T-helper 22 cell (primary cell): ENCODE results near the gene WSCD2.

Experiments
- DNase-seq: peaks from one replicate; pipeline ENCODE4 v3.0.0-alpha.2; 2020; ENCODE audit warnings: low read depth

Gene WSCD2

DNA sequence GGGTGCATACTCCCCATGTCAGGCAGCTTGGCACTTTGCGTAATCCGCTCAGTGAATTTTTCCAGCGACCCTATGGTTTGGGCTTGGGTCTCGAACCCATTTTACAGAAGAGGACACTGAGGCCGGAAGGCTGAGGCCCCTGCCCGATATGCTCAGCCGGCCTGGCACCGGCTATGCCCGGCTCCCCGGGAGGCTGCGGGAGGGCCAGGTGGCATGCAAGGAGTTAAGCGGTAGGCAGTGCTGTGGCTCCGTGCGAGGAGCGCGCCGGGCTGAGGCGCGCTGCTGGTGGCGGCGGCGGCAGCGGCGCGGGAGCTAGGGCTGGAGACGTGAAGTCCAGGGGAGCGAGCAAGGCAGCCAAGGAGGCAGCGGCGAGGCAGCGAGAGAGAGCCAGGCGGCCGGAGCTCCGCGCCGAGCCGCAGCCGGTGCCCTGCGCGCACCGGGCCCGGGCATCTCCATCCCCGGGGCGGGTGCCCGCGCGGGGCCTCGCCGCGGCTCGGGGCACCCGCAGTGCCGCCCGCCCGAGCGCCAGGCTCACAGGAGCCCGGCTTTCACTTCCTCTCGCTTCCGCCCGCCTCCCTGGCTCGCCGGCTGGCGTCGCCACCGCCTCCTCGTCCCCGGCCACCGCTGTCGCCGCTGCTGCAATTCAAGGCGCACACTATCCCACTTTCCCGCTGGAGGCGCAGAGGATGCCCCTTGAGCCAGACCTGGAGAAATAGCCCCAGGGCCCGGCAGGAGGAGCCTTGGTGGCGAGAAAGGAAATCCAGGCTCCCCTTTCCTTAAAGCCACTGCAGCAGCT lies at the start of gene WSCD2:
WSCD2 (plus strand) TSS at position 272 of the 796 bp plus-strand sequence. CDS start 66,545 bp downstream, outside the sequence.
- DNase-seq: no peak

DNA sequence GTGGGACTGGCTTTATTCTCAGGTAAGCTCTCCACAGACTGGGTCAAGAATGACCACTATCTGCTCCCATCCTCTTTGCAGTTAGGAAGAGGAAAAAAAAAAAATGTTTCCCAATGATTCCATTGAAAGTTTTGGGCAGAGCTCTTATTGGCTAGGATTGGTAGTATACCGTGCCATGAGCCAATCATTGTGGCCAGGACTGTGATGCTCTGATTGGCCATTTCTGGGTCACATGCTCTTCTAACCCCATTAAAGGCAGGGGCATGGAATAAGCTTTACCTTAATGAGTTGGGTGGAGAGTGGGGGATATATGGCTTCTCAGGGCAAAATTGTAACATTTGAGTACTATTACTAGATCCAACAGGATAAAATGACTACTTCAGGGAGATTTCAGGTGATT lies 49.4 kb upstream of the WSCD2 start:
- DNase-seq: no peak

DNA sequence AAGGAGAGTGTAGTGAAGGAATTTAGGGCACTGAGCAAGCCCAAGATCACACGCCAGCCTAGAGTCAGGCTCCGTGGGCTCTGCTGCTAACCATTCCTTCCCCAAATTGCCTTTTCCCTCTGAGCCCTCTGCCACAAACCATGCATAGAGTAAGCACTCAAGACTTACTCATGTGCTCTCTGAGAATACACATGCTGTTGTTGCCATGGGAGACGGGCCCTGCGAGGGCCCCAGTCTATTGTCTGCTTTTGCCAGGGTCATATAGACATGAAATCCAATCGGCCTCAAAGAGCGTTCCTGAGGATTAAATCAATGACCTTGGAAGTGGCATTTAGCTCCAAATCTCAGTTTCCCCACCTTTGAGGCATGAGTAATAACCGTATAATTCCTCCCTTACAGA lies 48.7 kb upstream of the WSCD2 start:
- no peak for DNase-seq

DNA sequence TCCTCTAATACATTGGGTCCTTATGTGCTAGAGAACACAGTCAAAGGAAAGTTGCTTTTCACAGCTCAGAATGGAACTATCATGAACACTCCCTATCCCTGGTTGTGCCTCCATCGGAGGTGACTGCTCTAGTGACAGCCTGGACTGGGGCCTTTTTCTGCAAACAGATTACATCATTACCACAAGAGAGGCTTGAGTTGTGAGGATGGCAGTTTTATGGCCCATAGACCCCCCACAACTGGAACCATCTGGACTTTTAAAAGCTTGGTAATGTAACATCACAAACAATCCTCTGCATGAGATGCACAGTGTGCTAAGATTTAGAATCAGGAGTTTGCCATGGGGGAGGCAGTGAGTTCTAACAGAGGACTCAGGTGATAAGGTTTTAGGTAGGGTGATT lies 46.6 kb upstream of the WSCD2 start:
- no peak for DNase-seq

DNA sequence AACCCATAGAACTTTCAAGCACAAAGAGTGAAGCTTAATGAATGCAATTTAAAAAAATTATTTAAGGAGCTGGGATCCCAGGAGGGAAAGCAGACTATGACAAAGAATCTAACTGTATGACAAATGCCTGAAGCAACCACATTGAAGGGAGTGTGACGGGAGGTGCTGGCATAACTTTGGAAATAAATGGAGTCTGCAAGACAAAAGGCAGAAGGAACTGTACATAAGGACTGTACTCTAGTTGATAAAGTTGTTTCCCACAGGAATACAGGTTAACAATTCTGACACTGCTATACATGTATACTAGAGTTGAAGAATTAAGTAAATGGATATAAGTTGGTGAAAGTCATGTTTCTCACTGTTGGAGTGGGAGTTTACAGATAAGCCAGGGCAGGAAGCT lies 41.2 kb upstream of the WSCD2 start:
- DNase-seq: no peak

DNA sequence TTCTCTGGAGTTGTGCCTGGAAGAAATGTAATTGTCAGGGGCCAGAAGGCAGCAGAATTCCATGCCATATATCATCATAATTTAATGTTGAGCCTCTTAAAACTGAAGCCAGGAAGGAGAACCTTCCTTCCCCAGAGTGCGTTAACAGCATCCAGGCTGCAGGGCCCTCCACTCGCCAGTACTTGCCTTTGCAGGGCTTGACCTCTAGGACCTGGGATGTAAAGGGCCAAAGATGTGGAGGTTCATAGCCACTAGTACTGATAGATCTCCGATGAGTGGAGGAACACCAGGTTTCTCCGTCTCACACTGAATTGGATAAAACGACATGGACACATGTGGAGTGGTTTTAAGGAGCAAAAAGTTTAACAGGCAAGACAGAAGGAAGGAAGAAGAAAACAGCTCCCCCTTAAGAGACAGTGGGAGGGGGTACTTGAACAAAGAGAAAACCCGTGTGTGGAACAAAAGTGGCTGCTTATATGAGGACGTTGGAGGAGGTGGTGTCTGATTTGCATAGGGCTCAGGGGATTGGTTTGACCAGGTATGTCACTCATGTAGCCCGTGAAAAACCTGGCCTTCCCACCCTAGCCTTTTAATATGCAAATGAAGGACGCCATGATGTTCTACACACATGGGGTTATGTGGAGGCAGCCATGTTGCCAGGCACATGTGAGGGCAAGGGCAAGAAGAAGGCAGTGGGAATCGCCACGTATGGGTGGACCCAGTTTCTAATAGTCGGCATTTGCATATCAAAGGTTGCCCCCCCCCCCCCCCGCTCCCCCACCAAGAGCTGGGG lies 38.8 kb upstream of the WSCD2 start:
- DNase-seq: no peak

DNA sequence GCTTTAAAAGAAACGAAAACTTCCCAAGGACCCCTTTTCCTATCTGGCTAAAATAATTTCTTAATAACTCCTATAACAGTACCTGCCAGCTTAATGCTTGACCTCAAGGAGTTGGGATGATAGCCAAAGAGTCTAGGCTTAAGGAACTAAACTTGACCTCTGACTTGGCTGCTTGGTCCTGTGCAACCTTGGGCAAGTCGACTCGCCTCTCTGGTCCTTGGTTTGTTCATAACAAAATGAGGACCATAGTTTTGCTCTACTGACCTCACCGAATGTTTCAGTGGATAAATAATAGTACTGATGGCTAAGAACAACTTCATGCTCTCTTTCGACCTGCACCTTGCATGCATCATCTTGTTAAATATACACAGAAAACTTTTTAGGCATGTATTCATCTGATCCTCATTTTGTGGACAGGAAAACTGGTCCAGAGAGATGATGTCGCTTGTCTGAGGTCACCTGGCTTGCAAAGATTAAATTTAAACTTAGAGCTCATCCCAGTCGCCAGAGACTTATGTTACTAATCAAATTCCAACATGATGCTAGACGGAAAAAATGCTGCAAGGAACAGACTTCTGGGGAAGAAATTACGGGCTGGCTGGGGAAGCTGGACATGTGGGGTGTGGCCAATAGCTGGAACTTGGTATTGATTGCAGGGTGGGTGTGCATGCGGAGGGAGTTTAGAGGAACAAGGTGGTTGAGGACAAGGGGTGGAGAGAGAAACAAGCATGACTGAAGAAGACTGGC lies 38.0 kb upstream of the WSCD2 start:
- no peak for DNase-seq

DNA sequence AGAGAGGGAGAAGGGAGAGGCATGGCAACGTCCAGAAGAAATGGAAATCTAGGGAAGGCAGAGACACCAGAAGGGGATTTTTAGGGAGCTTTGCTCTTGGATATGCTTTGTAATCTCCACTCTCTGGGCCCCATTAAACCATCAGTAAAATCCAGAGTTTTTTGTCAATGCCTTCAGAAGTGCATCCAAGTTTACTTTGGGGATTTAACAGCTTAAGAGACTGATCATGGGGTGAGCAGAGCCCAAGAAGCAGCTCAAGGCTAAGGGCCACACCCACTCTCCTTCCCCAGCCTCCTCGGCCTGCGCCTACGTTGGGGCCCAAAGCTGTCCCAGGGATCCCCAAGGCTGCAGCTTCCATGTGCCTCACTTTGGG lies 37.4 kb upstream of the WSCD2 start:
- no peak for DNase-seq

DNA sequence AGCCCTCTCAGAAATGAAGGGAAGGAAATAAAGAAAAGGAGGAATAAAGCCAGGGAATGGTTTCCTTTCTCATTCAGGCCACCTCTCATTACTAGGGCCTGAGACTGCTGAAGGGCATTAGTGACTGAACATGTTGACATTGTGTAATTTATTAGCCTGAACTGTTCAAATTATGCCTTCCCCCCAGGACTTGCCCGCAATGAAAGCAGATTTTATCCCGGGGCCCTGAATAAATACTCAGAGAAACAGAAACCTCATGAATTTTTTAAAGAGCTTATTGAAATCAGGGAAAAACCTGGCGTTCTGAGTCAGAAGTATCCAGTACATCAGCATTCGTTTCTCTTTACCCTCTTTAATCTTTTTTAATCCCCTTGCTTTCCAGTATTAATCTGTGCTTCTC lies 35.9 kb upstream of the WSCD2 start:
- no peak for DNase-seq

DNA sequence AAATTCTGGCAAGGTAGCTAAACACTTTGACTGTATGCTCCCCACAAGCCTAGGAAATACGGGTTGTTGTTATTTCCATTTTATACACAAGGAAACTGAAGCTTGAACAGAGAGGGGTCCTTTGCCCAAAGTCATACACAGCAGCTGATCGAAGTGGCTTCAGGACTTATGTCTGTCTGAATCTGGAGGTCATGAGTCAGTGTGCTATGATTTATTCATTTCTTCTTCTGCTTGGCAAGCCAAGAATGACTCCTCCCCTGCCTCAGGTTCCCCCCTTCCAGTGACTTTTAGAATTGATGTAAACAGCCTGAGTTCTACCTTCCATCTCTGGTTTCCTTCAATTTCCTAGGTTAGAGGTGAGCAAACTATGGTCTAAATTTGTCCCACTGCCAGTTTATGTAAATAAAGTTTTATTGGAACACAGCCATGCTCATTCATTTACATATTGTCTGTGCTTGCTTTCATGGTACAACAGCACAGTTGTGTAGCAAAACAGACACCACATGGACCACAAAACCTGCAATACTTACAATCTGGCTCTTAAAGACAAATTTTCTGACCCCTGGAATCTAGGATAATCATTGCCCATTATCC lies 34.9 kb upstream of the WSCD2 start:
- DNase-seq: no peak

DNA sequence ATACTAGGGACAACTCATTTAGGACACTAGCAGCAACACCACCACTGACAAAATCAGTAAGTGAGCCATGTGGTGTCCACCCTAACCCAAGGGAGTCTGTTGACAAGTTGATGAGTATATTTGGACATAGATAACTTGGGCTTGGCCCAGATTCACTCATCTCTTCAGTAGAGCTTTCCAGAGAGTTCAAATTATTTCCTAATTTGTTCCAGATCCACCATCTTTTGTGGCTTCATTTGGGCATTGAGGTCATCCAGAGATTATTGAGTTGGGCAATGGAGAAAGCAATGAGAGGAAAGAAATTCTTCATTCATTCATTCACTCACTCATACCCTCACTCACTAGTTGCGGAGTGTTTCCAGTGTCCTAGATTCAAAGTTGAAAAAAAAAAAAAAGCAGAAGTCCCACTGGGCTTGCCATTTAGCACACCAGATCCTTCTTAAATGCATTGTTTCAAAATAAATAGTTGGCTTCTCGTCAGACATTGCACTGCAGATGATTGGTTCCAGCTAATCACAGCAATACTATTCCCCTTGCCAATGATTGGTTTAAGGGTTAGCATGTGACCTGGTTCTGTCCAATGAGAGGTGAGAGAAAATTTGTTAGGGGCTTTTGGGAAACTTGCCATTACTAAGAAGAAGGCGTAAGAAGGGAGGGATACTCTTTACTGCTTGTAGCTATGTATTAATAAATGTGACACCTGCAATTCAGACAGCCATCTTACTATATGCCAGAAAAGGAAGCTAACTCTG lies 31.8 kb upstream of the WSCD2 start:
- no peak for DNase-seq

DNA sequence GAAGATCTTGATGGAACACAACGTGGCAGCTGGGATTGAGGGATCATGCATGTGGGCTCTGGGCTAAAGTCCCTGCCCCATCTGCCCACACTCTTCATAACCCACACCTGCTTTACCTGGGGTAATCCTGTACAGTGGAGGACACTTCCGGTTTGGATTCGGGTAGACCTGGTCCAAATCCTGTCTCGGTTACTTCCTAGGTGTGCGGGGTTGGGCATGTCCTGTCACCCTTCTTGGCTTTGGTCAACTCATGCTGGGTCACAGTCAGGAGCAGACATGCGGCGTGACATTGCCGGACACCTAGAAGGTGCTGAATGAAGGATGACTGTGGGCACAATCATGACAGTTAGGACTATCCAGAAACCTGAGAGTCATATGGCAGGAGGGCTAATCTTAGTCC lies 30.7 kb upstream of the WSCD2 start:
- DNase-seq: no peak

DNA sequence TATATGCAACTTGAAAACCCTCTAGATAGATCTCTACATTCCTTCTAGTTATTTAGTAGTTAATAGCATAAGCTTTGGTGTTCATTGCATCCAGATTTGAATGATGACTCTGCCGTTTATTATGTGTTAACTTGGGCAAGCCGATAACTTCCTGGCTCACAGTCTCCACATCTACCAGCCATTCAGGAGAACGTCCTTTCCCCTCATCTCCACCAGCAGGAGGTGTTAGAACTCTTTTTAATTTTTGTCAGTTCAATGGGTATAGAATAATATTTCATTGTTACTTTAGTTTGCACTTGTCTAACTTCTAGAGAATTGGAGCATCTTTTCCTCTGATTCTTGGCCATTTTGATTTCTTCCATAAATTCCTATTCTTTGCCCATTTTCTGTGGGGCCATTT lies 30.0 kb upstream of the WSCD2 start:
- no peak for DNase-seq

DNA sequence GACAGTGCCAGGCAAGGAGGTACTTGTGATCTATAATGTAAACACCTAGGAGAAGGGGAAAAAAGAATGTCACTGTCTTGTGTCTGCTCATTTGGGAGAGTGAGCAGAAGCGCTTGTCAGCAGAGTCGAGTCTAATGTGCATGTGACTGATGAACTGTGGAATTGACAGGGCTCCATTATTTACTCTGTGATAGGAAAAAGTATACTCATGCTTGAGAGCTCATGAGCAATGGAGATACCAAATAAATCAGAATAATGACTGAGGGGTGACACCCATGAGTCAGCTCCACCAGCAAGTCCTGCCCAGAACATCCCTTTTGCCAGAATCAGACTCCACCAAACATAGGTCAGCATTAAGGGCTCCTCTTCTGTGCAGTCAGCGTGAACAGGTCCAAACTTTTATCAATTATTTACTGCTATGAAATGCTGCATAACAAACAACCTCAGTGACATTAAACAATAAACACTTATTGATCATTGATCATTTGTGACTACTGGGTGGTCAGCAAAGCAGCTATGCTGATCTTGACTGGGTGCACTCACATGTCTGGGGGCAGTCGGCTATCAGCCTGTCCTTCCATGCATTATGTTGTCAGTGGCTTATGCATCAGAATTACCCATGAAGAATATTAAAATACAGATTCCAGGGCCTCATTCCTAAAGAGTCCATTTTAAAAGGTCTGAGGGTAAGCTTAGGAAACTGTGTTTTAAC lies 29.2 kb upstream of the WSCD2 start:
- DNase-seq: no peak

DNA sequence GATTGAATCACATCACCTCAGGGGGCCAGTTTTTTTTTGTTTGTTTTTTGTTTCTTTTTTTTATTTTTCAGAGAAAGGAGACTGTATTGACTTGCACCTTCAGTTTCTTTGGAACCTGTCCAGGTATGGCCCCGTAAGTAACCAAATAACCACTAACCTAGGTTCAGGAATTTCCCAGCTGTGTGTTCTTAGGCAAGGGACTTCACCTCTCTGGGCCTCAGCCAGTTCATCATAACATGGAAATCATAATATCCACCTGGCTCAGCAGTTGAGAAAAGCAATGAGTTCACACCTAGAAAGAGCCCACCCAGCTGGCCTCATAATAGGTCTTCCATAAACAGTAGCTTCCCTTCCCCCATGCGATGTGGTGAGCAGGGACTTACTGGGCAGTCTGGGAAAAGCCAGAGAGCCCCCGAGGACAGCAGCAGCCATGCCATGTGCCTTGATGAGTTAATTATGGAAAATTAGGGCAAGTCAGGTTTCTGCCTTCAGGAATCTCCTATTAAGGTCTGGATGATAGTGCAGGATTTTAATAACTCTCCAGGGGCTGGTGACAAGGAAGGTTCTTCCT lies 27.4 kb upstream of the WSCD2 start:
- DNase-seq: no peak

DNA sequence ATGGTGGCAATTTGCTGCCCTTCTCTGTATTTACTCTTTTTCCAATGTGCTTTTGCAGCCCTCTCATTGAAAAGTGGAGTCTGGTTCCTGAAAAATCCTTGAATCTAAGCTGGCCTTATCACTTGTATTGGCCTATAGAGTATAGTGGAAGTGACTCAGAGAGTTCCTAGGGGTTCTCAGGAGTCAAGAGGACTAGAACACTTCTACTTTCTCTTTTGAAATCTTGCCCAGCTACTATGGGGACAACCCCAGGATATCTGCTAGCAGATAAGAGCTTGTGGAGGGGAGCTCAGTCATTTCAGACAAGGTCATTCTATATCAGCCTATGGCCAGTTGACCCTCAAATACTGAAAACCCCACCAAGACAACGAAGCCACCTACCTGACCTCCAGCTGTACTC lies 26.7 kb upstream of the WSCD2 start:
- DNase-seq: no peak

DNA sequence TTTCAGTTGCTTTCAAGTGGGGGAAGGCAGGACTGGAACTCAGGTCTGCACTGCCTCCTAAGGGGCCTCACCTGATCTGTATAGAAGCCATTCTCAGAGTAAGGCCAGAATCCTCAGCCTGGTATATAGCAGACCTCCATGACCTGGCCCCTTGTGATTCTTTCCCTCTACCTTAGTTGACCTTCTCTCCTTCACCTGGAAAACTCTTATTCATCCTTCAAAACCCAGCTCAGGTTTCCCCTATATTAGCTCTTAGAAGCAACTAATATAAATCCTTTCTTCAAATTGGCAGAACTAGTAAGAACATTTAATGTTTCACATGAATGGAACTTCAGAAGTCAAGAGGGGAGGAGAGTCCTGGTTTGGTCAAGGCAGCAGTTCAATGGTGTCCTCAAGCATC lies 26.0 kb upstream of the WSCD2 start:
- no peak for DNase-seq

DNA sequence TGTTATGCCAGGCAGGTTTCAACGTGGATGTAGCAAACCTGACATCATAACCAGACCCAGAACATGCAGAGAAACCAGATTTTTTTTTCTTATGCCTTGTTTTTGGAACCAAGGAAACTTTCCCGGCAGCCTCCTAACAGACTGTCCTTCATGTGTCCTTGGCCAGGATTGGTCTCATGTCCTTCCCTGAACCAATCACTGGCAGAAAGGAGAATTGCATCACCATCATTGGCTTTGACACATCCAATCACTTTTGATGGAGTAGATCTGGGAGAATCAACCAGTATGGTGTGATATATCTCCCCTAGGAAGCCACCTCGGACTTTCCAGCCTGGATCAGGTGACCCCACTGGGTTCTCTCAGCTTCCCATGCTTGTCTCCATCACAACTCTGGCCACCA lies 25.6 kb upstream of the WSCD2 start:
- no peak for DNase-seq

DNA sequence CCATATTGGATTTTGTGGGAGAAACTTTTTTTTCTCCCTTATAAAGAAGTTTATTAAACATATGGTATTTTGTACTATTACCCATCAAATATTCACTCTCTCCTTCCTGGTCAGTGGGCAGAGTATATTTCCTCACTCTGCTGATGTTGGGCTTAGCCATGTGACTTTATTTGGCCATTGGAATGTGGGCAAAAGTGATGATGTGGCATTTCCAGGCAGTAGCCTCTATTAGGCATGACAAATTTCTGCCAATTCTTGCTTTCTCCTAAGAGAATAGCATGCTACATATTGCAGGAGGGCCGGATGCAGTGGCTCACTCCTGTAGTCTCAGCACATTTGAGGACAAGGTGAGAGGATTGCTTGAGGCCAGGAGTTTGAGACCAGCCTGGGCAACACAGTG lies 24.4 kb upstream of the WSCD2 start:
- DNase-seq: no peak

DNA sequence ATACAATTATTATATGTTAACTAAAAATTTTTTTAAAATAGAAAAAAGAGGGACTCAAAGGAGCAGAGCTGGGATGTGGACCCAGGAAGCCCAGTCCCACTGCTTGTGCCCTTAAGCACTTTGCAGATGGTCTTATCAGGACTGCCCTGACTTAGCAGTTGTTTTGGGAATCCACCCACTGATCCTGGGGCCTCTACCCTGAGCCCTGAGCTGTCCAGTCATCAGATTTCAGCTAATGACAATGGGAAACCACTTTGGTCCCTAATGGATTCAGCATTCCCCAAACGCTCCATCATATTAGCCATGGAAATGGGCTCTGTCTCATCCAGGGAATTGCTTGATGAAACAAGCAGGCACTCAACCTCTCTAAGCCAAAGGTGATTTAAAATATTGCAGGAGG lies 22.5 kb upstream of the WSCD2 start:
- DNase-seq: no peak

DNA sequence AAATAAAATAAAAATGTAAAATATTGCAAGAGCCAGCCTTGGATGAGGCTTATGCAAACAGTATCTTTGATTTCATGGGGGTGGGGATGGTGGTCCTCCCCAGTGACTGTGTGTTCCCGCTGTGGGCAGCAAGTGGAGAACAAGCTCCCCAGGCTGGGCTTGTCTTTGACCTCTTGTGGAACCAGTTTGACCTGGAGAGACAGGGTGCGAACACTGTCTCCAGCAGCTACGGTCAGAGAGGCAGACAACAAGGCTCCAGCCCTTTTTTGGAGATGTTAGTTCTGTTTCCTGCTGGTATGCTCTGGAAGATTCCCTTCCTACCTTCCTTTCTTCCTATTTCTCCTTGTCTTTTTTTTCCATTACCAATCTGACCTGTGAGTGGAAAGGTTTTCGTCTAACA lies 21.8 kb upstream of the WSCD2 start:
- no peak for DNase-seq
